T-helper 17 cell (primary cell): ENCODE measurements around the gene ZFHX3. TPM values are rescaled to one million over a fixed set of nuclear protein-coding genes. Genes with fewer than 3 reads are reported as not detected.
"Not testable (repeated sequence)": the region's sequence is repeated elsewhere in the genome, so short reads cannot be mapped to it uniquely, and the experiment has no call there.

ENCODE experiments used
- ATAC-seq: fragments of 150-1000 bp; cut with Tn5 transposase; 2 replicates; pipeline ENCODE4 v1.10.0; 2021; ENCODE audit warnings: mild to moderate bottlenecking, moderate library complexity
- DNase-seq, 3 donors: peaks; one replicate each; pipeline versions ENCODE4 v3.0.0 to v3.0.0-alpha.2; 2020 to 2021
- H3K9me3 ChIP-seq: one replicate; pipeline ENCODE4 v1.7.0; 2013; ENCODE audit warnings: low read length, mild to moderate bottlenecking; ENCODE audit not compliant: control insufficient read depth, poor library complexity, severe bottlenecking
- H3K27ac Mint-ChIP-seq: one replicate; pipeline ENCODE4 v1.8.0; 2022; ENCODE audit warnings: mild to moderate bottlenecking, moderate library complexity, mixed read lengths
- H3K27me3 Mint-ChIP-seq: one replicate; pipeline ENCODE4 v1.8.0; 2022; ENCODE audit warnings: mixed read lengths
- H3K36me3 Mint-ChIP-seq: one replicate; pipeline ENCODE4 v1.8.0; 2022; ENCODE audit warnings: low read depth, mixed read lengths
- H3K4me1 Mint-ChIP-seq: one replicate; pipeline ENCODE4 v1.8.0; 2022; ENCODE audit warnings: mild to moderate bottlenecking, mixed read lengths
- H3K4me3 Mint-ChIP-seq: one replicate; pipeline ENCODE4 v1.8.0; 2022; ENCODE audit warnings: mild to moderate bottlenecking, moderate library complexity, mixed read lengths
- total RNA-seq, 4 donors: library from RNA in 2 of 4; stranded (reverse) in 2 of 4; gene quantifications; one replicate each; pipeline ENCODE4 v1.2.3 and lab custom pipeline; 2022 to 2026

ZFHX3 gene
- total RNA-seq, 2 donors from 2014 or later = 0.94 to 2.2 TPM

GRCh38 chr16:73015612-73016487 is 32.1 kb downstream of the ZFHX3 start:
- Mint-ChIP-seq H3K4me1 (peaks cover 3% of the 10 kb centered on the region), H3K27ac (no peak overlapping the region), H3K36me3 (no peaks in the 10 kb centered on the region), H3K4me3 (no peak overlapping the region), H3K27me3 (no peaks in the 10 kb centered on the region)
- H3K9me3 ChIP-seq = no peaks in the 10 kb centered on the region
- ATAC-seq (no peak), DNase-seq (no peak)

- peaks cover 3% of the 10 kb centered on the region for H3K4me1 Mint-ChIP-seq
- ATAC-seq = no peak
- H3K27ac Mint-ChIP-seq = no peak overlapping the region
- no peak for DNase-seq
- no peak overlapping the region for H3K4me3 Mint-ChIP-seq
- H3K9me3 ChIP-seq = no peaks in the 10 kb centered on the region
- no peaks in the 10 kb centered on the region for H3K27me3 Mint-ChIP-seq
- H3K36me3 Mint-ChIP-seq = no peaks in the 10 kb centered on the region
Observed at GRCh38 chr16:73014768-73015167, 33.2 kb downstream of the ZFHX3 start.

GRCh38 chr16:73013974-73014373 is 34.0 kb downstream of the ZFHX3 start:
- no peaks in the 10 kb centered on the region for H3K27me3 Mint-ChIP-seq
- peaks cover 3% of the 10 kb centered on the region for H3K4me1 Mint-ChIP-seq
- H3K36me3 Mint-ChIP-seq = no peaks in the 10 kb centered on the region
- no peak overlapping the region for H3K4me3 Mint-ChIP-seq
- no peaks in the 10 kb centered on the region for H3K9me3 ChIP-seq
- DNase-seq (no peak), ATAC-seq (no peak)
- no peak overlapping the region for H3K27ac Mint-ChIP-seq

GRCh38 chr16:73012341-73012740 is 35.6 kb downstream of the ZFHX3 start:
- peaks cover 6% of the 10 kb centered on the region for H3K27me3 Mint-ChIP-seq
- no peak overlapping the region for H3K27ac Mint-ChIP-seq
- DNase-seq = no peak
- ATAC-seq = no peak
- no peak overlapping the region for H3K4me3 Mint-ChIP-seq
- H3K9me3 ChIP-seq = no peaks in the 10 kb centered on the region
- H3K4me1 Mint-ChIP-seq = peaks cover 3% of the 10 kb centered on the region
- no peaks in the 10 kb centered on the region for H3K36me3 Mint-ChIP-seq

- peaks cover 6% of the 10 kb centered on the region for H3K27me3 Mint-ChIP-seq
- DNase-seq = no peak
- H3K27ac Mint-ChIP-seq = no peak overlapping the region
- peaks cover 3% of the 10 kb centered on the region for H3K4me1 Mint-ChIP-seq
- H3K9me3 ChIP-seq = no peaks in the 10 kb centered on the region
- no peaks in the 10 kb centered on the region for H3K36me3 Mint-ChIP-seq
- H3K4me3 Mint-ChIP-seq = no peak overlapping the region
- ATAC-seq = no peak
Observed at GRCh38 chr16:73011926-73012325, 36.0 kb downstream of the ZFHX3 start.

- H3K4me3 Mint-ChIP-seq = no peak overlapping the region
- no peaks in the 10 kb centered on the region for H3K36me3 Mint-ChIP-seq
Observed at GRCh38 chr16:73010150-73010676, 37.7 kb downstream of the ZFHX3 start.

GRCh38 chr16:73009710-73010109 is 38.2 kb downstream of the ZFHX3 start:
- H3K4me1 Mint-ChIP-seq, ATAC-seq: not testable (repeated sequence)

More at GRCh38 chr16:73010150-73010676, 37.7 kb downstream of the ZFHX3 start:
- H3K4me1 Mint-ChIP-seq = no peaks in the 10 kb centered on the region
- H3K9me3 ChIP-seq = no peaks in the 10 kb centered on the region
- H3K27me3 Mint-ChIP-seq = peaks cover 12% of the 10 kb centered on the region
- ATAC-seq = no peak
- no peak for DNase-seq
- no peak overlapping the region for H3K27ac Mint-ChIP-seq

GRCh38 chr16:73006026-73006425 is 41.9 kb downstream of the ZFHX3 start:
- DNase-seq = no peak
- H3K4me1 Mint-ChIP-seq = no peaks in the 10 kb centered on the region
- peaks cover 12% of the 10 kb centered on the region for H3K27me3 Mint-ChIP-seq
- H3K4me3 Mint-ChIP-seq = no peak overlapping the region
- no peaks in the 10 kb centered on the region for H3K36me3 Mint-ChIP-seq
- no peaks in the 10 kb centered on the region for H3K9me3 ChIP-seq
- no peak overlapping the region for H3K27ac Mint-ChIP-seq
- no peak for ATAC-seq

More at GRCh38 chr16:73009710-73010109, 38.2 kb downstream of the ZFHX3 start:
- not testable (repeated sequence) for DNase-seq, H3K9me3 ChIP-seq, H3K27ac Mint-ChIP-seq, H3K36me3 Mint-ChIP-seq, H3K4me3 Mint-ChIP-seq
- H3K27me3 Mint-ChIP-seq = peaks cover 12% of the 10 kb centered on the region

- H3K4me3 Mint-ChIP-seq = no peak overlapping the region
- H3K36me3 Mint-ChIP-seq = no peaks in the 10 kb centered on the region
- no peaks in the 10 kb centered on the region for H3K4me1 Mint-ChIP-seq
- no peaks in the 10 kb centered on the region for H3K9me3 ChIP-seq
- H3K27ac Mint-ChIP-seq = no peak overlapping the region
- H3K27me3 Mint-ChIP-seq = peaks cover 12% of the 10 kb centered on the region
- ATAC-seq (no peak), DNase-seq (no peak)
Observed at GRCh38 chr16:73002866-73003265, 45.1 kb downstream of the ZFHX3 start.

GRCh38 chr16:73000907-73001521 is 46.9 kb downstream of the ZFHX3 start:
- Mint-ChIP-seq H3K27me3 (peaks cover 2% of the 10 kb centered on the region), H3K4me3 (no peak overlapping the region), H3K4me1 (no peaks in the 10 kb centered on the region), H3K36me3 (no peaks in the 10 kb centered on the region), H3K27ac (no peak overlapping the region)
- DNase-seq = no peak
- ATAC-seq = no peak
- H3K9me3 ChIP-seq = no peaks in the 10 kb centered on the region

- H3K36me3 Mint-ChIP-seq = no peaks in the 10 kb centered on the region
- H3K27ac Mint-ChIP-seq = no peak overlapping the region
- H3K4me1 Mint-ChIP-seq = no peaks in the 10 kb centered on the region
- H3K27me3 Mint-ChIP-seq = no peaks in the 10 kb centered on the region
- H3K9me3 ChIP-seq = no peaks in the 10 kb centered on the region
- ATAC-seq (no peak), DNase-seq (no peak)
- no peak overlapping the region for H3K4me3 Mint-ChIP-seq
Observed at GRCh38 chr16:73000020-73000906, 47.7 kb downstream of the ZFHX3 start.

GRCh38 chr16:72999541-73000019 is 48.3 kb downstream of the ZFHX3 start:
- H3K36me3 Mint-ChIP-seq = no peaks in the 10 kb centered on the region
- no peaks in the 10 kb centered on the region for H3K9me3 ChIP-seq
- peaks cover 2% of the 10 kb centered on the region for H3K4me1 Mint-ChIP-seq
- DNase-seq = no peak
- no peaks in the 10 kb centered on the region for H3K27me3 Mint-ChIP-seq
- no peak overlapping the region for H3K4me3 Mint-ChIP-seq
- H3K27ac Mint-ChIP-seq = no peak overlapping the region
- ATAC-seq = no peak

GRCh38 chr16:72997141-72997542 is 50.8 kb downstream of the ZFHX3 start:
- H3K4me1 Mint-ChIP-seq = peaks cover 2% of the 10 kb centered on the region
- no peaks in the 10 kb centered on the region for H3K27me3 Mint-ChIP-seq
- DNase-seq (no peak), ATAC-seq (no peak)
- no peaks in the 10 kb centered on the region for H3K36me3 Mint-ChIP-seq
- no peak overlapping the region for H3K27ac Mint-ChIP-seq
- H3K9me3 ChIP-seq = no peaks in the 10 kb centered on the region
- H3K4me3 Mint-ChIP-seq = no peak overlapping the region
